Activated T-cell treated with anti-CD3 and anti-CD28 coated beads, Interleukin-2, amount 50 U/mL, for 48 hours (primary cell): ENCODE measurements around the gene PRKAR1B.

Experiments used
- DNase-seq, 2 experiments: peaks; one replicate each; pipeline ENCODE4 v3.0.0-alpha.2; 2020

The PRKAR1B gene

DNA sequence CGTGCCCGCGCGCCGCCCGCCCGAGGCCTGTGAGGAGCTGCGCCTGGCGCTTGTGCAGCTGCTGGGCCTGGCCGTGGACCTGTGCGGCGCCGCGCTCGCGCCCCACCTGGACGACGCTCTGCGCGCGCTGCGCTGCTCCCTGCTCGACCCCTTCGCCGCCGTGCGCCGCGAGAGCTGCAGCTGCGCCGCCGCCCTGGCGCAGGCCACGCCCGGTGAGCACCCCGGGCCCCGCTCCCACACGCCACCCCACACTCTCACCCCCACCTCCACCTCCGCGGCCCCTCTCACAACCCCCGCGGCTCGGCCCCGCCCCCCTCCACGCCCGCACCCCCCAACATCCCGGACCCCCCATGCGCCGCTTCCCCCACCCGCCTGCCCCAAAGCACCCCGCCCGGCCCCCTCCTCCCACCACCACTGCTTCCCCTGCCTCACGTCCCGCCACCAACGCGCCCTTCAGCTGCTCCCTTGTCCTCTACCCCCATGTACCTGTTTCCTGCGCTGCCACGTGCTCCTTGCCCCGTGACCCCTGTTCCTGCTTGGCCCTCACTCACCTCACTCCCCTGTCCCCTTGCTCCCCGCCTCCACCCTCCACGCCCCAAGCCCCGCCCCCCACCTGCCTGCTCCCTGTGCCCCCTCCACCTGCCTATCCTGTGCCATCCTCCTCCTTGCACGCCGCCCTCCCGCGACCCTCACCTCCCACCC lies at the start of gene PRKAR1B:
Gene PRKAR1B (minus strand): TSS at position 178 of the 702 bp plus-strand sequence. CDS start 15,776 bp downstream, outside the sequence.
- peak; percentile 47 to 63 for DNase-seq

DNA sequence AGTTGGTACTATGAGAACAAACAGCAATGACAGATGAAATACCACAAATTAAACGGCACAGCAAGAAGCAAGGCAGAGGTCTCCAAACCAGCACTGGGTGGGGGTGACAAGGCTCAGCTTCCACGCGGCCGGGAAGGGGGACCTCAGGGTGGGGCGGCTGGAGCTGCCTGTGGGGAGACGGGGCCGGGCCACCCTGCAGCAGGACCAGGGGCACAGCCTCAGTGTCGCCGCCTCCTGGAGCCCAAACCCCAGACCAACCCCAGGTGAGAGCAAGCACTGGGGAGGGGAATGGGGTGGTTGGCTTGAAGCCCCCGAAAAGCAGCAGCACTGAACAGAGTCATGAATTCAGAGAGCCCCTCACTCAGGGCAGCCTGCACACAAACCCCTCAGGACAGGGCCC lies 49.3 kb upstream of the PRKAR1B start:
- DNase-seq: no peak

DNA sequence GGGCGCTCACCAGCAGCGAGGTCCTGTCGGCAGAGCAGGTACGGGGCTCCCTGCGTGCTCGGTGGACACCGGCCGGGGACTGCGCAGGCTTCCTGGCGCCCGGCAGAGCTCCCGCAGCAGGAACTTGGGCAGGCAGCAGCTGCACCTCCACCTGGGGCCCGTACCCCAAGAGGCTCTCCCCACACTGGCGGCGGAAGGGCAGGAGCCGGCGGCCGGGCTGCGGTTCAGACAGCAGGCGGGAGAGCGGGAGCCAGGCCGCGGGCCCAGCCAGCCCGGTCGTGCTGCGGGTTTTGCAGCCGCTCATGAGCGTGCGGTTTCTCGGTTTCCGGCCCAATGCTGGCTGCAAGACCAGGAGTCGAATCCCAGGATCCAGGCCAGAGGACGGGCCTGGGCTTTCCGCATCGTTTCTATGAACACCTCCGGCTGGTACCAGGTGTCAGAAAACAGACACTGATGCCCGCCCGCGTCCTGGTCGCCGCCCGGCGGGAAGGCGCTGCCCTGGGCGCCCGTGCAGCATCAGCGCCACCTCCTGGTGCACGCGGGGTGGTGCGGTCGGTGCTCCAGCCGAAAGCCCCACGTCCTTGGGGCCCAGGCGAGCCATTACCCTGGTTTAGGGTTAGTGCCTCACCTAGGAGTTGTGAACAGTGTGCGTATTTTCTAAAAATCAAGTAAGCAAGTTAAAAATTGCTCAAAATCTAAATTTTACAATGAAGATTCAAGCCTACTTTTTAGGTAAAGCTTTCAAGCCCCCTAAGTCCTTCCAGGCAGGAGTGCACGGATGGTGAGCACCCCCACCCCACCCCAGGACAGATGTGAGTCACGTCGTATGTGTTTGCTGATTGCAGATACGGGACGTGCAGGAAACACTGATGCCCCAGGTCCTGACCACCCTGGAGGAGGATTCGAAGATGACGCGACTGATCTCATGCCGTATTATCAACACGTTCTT lies 47.4 kb upstream of the PRKAR1B start:
- peak; percentile 79 to 83 for DNase-seq

DNA sequence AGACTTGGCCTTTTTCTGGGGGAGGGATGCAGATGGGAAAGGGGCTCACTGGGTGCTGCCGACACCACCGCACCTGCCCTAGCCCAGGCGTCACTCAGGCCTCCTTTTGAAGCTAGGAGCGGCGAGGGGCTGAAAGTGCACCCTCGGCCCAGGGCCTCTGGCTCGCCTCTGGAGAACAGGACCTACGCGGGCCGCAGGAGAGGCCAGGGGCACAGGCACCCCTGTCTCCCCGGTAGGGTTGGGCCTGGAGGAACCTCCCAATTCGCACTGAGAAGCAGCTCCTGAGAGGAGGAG lies 46.5 kb upstream of the PRKAR1B start:
- no peak for DNase-seq

DNA sequence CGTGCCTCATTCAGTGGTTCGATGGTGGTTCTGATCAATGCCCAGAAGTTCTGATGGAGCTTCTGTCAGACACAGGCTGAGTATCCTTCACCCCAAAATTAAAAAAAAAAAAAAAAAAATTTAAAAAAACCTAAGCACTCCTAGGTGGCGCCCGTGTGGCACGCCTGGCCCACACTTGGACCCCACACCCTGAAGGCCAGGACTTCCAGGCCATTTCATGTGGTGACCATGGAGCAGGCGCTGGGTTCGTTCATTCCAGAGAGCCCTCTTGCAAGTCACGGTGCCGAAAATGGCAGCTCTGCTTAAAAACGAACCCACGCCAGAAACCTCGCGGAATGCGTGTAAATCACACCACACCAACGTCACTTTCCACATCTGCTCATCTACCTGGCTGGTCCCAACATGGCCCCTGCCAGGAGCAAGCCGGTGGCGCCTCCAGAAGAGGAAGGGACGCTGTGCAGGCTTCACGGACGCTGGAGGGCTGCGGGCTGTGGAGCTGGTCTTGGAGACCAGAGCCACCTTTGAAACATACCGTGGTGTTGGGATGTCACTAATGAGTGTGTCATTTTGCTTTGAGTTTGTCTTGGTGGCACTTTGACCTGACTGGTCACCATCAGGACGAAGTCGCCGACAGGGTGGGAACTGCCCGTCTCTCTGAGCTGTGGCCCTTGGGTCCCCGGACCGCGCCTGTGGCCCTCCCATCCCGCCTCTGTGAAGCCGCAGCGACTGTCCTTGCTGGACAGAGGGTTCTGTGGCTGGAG lies 46.0 kb upstream of the PRKAR1B start:
- DNase-seq: no peak

DNA sequence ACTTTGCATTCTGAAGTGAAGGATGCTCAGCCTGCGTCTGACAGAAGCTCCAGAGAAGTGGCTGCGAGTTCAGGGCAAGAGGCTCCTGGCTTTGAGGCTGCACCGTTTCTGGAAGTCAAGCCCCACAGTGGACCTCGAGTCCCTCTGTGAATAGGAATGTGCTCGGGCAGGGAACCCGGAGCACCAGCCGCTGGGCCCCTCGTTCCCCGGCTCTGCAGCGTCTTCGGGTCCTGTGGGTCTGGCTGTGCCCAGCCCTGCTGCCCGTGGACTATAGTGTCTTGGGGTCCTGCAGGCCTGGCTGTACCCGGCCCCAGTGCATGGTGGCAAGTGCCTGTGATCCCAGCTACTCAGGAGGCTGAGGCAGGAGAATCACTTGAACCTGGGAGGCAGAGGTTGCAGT lies 45.3 kb upstream of the PRKAR1B start:
- DNase-seq: no peak

DNA sequence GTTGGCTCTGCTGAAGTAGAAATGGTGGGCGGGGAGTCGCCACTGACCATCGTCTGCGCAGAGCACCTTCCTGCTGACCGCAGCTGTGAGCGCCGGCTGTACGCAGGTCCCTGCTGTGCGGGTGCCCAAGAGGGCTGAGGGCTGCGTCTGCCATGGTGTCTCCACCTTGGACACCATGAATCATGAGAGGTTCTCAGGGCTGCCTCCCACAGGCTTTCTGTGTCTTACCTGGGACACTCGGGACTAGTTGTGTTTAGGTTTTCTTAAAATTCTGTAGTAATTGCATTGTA lies 44.9 kb upstream of the PRKAR1B start:
- no peak for DNase-seq

DNA sequence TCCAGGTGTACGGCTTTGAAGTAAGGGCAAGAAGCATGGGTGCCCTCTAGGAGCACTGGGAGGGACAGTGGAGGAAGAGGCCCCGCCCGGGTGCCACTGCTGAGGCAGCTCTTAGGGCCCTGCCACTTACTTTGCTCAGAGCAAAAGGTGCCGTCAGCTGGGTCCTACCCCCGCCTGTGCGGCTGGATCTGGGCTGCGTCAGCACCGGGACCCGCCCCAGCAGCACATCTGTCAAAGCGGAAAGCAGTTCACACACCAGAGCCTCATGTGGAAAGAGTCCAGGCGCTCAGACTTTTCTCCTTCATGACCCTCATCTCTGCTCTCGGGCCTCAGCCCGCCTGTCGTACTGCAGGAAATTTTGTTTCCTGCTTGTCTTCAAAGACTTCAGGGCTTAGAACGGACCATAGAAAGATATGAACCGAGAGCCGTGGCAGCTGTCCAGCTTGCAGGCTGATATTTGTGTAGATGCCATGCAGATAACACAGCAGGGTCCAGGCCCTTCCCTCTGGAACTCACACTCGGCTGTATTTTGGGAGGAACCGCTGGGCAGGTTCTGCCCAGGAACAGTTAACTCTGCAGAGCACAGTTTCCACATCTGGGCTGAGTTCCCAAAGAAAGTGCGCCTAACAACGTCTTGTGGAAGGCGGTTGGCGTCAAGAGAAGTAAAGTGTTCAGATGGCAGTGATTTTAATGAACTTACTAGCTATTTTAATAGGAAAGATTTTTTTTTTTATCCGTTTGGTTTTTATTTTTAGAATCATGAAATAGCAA lies 44.3 kb upstream of the PRKAR1B start:
- no peak for DNase-seq

DNA sequence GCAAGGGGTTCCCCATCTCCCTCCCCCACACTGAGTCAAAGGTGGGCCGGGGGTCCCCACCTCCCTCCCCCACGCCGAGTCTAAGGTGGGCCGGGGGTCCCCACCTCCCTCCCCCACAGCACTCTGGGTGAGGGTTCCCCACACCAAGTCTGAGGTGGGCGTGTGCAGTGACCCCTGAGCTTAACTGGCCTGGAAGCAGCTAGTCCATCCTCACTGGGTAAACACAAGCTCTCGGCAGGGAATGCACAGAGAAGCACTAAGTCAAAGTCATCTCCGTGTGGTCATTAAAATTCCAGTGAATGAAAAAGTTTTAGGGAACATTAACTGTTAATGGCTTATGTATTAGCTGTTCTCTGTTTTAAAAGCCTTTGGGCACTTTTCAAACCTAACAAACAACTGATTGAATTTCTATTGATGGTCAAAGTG lies 43.7 kb upstream of the PRKAR1B start:
- DNase-seq: no peak

DNA sequence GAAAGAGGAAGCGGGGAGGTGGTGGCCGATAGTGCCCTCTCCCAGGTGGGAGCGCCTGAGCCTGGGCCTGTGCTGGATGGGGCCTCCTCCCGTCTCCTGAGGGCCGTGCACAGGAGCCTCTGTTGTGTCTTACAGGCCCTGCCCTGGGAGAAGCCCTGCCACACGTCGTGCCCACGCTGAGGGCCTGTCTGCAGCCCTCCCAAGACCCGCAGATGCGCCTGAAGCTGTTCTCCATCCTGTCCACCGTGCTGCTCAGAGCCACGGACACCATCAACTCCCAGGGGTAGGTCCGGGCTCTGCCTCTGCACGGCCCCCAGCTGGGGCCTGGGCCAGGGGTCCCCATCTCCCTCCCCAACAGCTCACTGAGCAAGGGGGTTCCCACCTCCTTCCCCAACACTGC lies 43.3 kb upstream of the PRKAR1B start:
- DNase-seq: no peak

DNA sequence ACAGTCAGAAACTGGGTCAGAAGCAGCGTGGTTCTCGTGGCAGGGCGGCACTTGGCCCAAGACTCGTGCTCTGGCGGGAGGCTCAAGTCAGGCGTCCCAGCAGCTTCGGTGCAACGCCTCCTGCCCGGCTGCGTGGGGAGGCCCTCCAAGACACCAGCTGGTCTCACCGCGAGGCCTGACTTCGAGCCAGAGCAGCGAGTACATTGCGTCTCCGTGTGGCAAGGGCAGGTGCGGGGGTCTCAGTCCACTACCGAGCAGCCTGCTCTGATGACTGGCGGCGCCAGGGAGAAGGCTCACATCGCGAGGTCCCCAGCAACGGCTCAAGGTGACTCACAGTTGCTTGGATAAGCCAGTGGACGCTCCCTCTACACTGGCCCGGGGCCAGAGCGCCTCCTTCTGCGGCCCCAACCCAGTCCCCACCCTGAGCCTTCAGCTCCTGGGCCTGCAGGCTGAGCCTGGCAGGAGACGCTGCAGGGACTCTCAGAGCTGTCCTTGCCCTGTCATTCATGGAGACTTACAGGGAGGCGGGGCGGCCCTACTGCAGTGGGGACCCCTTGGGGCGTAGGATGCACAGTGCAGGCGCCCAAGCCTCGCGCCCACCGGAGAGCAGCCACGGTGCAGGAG lies 41.9 kb upstream of the PRKAR1B start:
- DNase-seq: no peak

DNA sequence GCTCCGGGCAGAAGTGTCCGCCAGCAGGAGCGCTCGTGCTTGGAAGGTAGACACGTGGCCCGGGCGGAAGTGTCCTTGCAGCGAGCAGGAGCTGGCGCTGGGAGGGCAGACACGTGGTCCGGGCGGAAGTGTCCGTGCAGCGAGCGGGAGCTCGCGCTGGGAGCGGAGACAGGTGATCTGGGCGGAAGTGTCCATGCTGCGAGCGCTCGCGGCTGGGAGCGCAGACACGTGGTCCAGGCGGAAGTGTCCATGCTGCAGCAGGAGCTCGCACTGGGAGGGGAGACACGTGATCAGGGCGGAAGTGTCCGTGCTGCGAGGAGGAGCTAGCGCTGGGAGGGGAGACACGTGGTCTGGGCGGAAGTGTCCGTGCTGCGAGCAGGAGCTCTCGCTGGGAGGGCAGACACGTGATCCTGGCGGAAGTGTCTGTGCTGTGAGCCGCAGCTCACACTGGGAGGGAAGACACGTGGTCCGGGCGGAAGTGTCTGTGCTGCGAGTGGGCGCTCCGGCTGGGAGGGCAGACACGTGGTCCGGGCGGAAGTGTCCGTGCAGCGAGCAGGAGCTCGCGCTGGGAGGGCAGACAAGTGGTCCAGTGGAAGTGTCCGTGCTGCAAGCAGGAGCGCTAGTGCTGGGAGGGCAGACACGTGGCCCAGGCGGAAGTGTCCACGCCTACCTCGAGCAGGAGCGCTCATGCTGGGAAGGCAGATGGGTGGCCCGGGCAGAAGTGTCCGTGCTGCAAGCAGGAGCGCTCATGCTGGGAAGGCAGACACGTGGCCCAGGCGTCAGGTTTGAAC lies 41.1 kb upstream of the PRKAR1B start:
- no peak for DNase-seq

DNA sequence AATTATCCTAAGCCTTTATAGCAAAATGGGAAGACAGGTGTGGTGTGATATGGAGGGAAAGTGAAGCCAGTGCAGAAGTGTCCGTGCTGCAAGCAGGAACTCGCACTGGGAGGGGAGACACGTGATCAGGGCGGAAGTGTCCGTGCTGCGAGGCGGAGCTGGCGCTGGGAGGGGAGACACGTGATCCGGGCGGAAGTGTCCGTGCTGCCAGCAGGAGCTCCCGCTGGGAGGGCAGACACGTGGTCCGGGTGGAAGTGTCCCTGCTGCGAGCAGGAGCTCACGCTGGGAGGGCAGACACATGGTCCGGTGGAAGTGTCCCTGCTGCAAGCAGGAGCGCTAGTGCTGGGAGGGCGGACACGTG lies 40.5 kb upstream of the PRKAR1B start:
- no peak for DNase-seq

DNA sequence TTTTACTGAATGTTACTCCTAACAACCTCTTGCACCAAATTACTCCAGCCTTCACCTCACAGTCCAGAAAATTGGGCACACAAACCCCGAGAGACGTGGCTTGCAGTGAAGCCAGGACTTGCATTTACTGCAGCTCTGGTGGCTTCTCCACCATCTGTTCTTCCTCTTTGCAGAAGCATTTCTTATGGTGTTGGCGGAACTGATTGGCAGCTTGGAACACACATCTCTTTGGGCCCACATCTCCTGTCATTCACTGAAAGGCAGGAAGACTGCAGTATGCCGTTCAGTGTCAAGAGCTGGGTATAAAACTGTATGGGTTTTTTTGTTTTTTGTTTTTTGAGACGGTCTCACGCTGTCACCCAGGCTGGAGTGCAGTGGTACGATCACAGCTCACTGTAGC lies 38.3 kb upstream of the PRKAR1B start:
- no peak for DNase-seq

DNA sequence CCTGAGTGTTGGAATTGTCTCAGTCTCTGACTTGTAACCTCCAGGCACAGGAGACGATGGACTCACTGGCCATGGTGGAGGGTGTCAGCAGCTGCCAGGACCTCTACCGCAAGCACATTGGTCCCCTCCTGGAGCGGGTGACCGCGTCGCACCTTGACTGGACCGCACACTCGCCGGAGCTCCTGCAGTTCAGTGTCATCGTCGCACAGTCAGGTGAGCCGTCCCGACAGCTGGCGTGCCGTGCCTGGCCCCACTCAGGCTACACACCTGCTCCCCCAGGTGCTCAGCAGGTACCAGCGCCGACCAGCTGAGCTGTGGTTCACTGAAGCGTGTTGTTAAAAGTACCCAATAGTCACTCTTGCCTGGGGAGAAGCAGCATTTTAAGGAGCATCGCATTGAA lies 36.7 kb upstream of the PRKAR1B start:
- DNase-seq: no peak

DNA sequence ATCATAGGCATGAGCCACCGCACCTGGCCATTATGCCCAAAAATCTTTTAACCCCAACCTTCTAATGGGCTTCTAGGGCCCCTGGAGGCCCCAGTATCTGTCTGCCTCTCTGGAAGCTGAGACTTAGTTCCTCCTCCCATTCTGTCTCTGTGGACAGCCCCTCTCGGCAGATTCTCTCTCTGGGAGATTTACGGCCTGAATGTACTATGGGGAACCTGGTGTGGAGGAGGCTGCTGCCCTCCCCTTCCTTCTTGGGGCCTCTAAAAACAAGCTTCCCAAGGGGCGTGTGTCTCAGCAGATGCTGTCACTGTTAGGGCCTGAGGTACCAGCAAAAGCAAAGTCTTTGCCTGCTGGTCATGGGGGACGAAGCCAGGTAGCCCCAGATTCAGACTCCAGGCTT lies 35.8 kb upstream of the PRKAR1B start:
- DNase-seq: no peak

DNA sequence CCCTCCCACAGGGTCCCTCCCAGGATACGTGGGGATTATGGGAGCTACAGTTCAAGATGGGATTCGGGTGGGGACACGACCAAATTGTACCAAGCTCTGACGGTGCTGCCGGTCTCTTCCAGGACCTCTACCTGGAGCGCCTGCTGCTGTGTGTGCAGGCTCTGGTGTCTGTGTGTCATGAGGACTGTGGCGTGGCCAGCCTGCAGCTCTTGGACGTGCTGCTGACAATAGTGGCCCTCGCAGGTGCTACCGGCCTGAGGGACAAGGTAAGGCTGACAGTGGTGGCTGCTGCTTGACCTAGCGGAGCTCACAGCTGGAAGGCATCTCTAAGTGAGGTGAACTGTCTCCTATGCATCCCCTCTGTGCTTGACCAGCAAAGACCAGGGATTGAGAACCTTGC lies 34.5 kb upstream of the PRKAR1B start:
- DNase-seq: no peak

DNA sequence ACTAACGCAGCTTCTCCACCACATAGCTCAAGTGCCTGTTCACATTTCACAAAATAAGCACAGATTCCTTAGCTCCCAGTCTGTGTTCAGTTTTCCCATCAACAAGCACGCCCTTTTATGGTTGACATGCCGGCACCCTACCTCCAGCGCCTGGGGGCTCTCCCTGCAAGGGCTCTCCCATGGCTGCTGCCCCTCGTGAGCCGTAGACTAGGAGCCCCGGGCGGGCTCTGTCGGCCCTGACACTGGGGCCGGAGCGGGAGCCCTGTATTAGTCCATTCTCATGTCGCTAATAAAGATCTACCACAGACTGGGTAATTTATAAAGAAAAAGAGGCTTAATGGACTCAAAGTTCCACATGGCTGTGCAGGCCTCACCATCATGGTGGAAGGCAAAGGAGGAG lies 34.0 kb upstream of the PRKAR1B start:
- no peak for DNase-seq

DNA sequence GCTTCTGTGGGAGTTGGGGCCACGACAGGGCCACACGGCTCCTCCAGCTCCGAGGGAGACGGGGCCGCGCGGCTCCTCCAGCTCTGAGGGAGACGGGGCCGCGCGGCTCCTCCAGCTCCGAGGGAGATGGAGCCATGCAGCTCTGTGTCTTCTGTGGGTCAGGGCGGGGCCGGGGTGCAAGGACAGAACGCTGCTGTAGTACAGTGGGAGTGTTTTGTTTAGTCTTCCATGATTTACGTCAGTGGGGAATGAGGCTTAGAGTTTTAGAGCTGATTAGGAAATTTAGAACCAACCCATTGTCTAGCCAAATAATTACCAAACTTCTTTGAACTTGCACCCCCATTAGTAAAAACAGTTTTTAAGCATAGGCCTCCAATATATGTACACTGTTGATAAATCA lies 32.9 kb upstream of the PRKAR1B start:
- no peak for DNase-seq

DNA sequence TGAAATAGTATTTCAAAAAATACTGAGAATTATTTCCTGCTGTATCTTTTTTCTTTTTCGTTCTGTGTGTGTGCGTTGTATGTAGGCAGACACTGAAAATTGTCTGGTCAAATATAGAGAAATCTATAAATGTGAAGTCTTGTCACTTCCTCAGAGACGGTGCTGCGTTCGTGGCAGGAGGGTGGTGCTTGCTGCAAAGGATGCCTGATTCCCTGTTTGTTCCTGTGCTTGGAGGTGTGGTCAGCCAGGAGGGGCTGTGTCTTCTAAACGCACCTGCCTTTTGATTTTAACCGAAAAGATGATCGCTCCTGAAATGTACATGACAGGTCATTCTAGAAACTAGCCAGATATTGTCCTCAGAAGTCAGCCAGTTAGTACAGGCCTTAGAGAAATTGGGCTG lies 32.5 kb upstream of the PRKAR1B start:
- DNase-seq: no peak

DNA sequence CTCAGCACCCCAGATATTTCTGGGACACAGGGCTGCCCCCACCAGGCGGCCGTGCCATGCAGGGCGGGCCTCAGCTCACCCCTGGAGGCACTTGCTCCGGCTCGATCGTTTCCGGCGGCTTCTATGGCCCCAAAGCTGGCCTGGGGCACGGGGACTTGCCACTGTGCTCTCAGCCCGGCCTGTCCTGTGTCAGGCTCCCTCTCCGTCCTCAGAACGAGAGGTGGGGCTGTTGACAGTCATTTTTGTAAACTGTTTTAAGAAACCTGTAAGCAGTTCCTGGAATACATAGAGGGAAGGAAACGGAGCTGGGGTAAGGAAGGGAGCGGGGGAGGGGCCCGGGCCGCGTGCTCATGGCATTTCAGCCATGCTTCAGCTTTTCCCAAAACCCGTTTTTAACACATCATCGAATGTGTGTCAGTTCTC lies 30.7 kb upstream of the PRKAR1B start:
- no peak for DNase-seq
